Fibroblast of skin of scalp (primary cell): ENCODE data around the gene SLC39A12.

Experiments
- DNase-seq: peaks from one replicate; pipeline ENCODE4 v3.0.0-alpha.2; 2013

The SLC39A12 gene

DNA sequence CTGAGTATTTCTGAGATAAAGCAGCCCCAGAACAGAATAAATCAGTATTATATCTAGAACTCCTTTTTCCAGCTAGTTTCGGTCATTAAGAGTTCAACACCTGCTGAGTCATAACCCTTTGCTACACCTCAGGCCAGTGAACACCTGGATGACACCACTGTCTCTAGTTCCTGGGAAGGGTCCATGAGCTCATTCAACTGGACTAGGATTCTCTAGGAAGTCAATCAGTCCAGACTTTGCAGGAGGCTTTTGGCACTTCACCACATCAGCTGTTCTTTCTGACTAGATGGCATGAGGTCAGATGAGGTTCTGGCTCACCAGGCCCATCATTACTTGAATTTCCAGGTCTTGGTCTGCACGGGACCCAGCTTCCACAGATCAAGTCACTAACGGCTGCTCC is 11.7 kb downstream of the SLC39A12 start:
- no peak for DNase-seq

DNA sequence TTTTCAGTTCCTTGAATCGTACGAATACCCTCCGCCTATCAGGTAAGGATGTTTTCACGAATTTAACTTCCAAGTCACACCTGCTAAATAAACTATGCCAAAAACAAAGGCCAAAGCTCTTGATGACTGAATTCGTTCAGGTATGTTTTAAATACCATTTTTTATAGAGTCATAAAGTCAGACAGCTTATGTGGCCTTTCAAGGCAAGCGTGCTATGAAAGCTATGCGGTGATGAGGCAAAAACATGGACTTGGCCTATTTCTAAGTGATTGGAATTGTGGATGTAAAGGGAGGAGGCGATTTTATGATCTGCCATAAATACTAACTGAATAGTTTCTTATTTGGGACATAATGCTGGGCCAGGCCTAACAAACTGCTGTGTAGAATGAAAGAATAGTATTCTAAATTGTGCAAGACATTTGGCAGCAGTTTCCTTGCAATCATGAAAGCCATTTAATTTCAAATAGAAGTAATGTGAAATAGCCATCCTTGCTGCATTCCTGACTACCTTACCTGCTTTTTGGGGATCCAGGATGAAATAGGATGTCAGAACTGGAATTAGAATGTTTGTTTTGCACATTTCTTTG is 14.0 kb downstream of the SLC39A12 start:
- no peak for DNase-seq

DNA sequence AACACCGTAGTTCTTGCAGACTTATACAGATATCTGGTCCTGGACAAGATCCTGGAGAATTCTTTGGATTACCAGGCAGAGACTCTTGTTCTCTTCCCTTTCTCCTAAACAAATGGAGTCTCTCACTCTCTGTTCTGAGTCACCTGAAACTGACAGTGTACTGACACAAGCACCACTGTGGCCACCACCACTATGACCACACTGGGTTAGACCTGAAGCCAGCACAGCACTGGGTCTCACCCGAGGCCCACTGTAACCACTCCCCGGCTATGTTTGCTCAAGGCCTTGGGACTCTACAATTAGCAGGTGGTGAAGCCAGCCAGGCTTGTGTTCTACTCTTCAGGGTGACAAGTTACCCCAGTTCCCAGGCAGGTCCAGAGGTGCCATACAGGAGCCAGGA is 22.8 kb downstream of the SLC39A12 start:
- no peak for DNase-seq

DNA sequence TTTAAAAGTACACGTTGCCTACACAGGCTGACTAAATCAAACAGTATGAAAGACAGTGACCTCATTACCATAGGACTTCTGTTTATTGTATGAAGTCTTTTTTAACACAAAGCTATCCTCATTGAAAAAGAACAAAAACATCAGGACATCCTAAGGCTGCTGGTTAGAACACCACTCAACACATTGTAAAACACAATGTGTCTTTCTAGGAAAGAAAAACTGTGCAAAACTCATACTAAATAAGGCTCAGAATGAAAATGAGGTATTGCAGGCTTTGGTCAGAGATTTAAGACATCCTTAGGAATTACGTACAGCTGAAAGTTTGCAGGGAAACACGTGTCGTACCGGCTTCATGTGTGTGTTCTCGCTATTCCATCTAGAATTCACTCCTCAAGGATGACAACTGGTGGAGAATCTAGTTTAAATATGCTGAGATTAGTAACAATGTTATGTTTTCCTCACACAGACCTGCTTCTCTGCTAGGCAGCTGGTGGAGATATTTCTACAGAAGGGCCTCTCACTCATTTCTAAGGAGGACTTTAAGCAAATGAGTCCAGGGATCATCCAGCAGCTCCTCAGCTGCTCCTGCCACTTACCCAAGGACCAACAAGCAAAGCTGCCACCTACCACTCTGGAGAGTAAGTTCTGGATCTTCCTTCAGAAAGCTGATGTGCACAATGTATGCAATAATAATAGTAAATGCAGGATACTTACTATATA is 29.3 kb downstream of the SLC39A12 start:
- peak; percentile 54 for DNase-seq

DNA sequence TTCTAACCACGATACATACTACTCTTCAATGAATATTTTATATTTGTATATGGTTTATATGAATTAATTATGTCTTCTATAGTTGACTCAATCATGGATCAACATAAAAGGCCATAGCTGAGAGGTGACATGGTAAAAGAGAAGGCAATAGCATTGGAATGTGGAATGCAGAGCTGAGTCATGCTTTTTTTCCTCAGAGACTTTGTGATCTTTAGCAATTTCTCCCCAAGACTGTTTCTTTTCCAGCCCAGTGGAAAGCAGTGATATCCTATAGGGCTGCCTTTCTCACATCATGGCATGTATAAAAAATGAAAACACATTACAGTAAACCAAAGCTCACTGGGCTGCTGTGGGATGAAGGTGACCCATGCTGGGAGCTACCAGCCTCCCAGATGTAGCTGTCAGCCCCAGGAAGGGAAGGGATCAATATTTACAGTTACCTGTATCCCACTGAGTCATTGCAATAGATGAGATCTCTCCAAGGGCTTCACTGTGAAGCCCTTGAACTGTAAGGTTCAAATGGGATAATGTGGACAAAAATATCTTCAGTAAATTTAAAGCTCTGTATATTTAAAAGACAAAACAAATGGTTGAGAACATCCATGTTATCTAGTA is 30.2 kb downstream of the SLC39A12 start:
- peak; percentile 96 for DNase-seq

DNA sequence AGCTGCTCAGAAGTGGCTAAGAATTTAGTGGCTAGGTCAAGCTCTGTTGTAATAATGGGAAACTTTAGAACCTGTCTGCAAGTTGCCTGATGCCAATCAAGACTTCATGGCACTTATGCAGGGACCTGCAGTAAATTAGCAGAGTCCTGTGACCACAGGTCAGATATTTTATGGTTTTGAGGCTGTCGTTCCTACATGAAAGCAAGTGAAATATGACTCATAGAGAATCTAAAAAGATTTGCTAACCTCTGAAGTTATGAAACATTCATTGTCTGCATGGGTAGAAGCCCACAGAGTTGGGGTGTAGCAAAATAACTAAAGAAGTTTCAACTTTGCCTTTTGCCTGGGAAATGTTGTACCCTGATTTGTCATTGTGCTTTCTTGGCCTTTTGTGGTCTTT is 32.3 kb downstream of the SLC39A12 start:
- DNase-seq: peak; percentile 29

DNA sequence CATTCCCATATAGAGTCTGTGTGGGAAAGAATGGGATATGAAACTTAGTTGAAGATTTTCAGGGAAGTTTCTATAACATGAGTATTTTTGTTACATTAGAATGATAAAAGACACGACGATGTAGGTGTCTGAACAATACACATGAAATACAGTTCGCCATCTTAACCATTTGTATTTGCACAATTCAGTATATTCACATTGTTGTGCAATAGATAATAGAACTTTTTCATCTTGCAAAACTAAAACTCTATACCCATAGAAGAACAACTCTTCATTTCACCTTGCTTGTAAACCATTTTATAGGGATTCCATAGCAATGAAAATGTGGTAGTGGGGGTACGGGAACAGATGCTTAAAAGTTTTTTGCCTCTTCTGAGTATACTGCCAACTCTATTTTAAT is 32.8 kb downstream of the SLC39A12 start:
- DNase-seq: no peak

DNA sequence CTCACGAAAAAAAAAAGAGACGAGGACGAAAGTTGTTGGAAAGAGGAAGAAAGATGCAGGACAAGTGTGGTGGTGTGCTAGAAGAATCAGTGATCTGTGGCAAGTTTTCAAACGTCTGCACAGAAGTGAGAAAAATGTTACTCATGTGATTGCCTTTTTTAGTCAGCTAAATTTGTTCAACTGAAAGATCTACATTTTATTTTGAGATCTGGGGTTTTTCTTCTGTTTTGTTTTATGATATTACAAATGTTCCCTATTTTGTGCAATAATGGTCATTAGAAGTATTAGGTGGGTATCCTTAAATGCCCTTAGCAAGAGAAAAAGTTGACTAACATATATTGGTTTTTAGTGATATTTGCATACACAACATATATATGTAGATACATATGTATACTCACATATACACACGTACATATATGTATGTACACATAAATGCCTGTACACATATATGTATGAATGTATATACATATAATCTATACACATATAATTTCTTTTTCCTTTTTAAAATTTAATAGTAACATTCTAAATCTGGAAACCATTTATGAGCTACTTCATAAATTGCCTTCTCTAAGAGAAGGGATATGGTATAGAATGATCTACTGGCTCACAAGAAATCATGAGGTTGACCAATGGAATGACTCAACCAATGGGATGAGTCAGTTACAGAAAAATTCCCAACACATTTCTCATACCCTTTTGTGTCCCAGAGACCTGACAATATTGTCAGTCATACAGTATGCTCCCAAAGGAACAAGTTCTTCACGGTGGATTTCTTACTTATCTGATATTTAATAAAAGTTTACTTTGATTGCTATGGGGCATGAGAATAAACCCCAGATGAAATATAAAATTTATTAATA is 38.4 kb downstream of the SLC39A12 start:
- peak; percentile 86 for DNase-seq

DNA sequence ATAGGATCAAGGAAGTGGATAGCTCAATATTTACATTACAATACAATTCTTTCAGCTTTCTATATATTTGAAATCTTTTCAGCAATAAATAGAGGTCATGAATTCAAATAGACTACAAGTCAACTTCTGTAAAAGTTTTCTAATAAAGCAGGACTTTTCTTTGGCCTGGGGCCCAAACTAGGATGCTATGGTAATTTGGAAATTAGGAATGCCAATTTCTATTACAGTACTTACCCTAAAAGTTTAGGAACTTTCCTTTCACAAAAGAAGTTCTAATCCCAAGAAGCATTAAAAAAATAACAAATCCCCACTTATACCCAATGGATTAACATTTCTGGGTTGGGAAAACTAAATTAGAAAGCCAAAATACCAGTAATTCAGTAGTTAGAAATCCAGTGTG is 40.5 kb downstream of the SLC39A12 start:
- no peak for DNase-seq

DNA sequence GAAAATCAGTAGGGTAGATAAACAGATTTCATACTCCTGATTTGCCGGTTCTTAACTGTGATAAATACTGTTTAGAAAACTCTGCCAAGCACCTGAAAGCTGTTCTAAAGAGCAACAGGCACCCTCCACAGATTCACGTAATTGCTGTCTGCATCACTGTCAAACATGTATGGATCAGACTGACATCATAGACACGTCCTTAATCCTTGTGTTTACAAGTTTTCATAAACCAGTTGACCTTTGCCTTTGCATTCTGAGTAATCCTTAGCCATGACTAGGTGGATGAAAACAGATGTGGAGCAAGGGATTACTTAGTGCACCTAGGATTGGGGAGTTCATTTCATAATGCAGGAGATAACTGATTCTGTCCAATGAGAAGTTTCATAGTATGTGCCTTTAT is 41.6 kb downstream of the SLC39A12 start:
- DNase-seq: no peak

DNA sequence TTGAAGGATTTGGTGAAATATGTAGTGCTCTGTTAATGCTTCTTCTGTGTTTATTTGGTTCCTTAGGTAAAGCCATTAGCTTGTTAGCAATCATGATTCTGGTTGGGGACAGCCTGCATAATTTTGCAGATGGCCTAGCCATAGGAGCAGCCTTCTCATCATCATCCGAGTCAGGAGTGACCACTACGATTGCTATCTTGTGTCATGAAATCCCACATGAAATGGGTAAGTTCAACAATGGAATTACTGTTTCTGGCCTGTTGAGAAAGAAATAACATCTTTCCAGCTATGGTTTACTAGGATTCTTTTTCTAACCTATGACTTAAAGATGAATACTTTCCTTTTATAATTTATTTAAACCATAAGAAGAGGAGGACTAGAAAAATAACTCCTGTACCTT is 48.9 kb downstream of the SLC39A12 start:
- no peak for DNase-seq

DNA sequence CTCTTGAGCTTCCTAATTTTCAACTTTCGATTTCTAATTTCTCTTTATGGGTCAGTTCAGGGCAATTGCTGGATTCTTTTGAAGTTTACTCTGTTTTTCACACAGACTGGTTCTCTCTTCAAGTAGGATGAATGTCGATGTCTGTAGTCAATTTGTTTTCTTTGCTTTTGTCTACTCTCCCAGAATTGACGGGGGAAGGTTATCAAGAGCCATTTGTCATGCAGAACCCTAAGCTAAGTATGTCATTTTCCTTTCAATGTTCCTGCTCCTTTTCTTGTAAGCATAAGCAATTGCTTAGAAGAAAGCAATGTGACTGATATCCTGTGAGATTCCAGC is 53.7 kb downstream of the SLC39A12 start:
- no peak for DNase-seq

DNA sequence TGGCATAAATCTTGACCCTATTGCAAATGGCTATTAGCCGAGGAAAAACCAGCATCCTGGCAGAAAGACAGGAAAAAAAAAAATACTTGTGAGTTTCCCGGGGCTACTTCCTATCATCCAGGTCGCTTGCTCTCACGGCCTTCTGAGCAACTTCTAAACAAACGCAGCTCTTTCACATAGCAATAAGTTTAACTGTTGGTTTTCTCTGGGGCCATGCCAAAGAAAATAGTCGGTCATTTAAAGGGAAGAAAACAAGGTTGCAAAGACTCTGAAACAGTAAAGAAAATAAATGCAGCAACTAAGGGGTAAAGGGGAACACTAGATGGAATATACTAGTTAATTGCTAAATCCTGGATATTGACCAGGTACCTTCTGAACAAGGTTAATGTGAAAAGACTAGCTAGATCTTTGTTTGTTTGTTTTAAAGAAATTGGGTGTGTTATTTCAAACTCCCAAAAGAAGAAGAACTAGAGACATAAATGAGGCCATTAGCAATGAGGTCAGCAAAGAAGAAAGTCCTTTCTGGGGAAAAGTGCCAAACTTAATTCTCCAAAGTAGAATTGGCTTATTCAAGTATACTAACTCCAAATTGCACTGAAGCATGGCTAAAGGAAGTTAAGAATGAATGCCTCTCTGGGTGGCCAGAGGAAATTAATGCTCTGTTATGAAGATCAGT is 54.2 kb downstream of the SLC39A12 start:
- peak; percentile 50 for DNase-seq

DNA sequence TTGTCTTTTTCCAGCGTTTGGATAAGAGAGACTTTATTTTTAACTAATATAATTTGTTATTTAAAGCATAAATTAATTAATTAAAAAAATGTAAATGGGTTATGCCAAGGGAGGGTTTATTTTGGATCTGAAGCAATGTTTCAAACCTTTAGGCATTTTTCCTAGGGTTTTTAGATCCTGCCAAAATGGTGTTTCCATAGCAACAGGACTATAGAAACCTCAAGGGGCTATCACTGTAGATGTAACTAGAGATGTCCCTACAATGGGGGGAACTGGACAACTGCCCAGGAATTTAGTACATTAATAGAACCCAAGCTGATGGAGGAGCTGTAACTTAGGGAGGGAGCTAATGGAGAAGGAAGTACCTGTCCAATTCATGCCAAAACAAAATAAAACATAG is 57.3 kb downstream of the SLC39A12 start:
- DNase-seq: peak; percentile 54

DNA sequence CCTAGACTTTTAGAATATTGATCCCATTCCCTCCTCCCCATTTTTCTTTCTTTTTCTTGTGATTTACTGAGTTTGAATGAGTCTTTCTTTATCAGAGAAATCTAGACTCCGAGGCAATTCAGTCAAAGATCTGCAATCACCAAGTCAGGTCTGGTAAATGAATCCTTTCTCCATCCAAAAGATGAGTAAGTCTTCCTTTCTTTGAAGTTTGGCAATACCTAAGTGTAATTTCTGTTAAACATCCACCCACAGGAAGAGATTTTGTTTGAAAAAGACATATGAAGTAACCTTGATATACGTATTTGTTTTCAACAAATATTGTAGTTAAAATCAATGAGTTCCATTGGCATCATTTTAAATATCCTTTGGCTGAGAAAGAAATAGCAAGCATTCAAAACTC is 58.3 kb downstream of the SLC39A12 start:
- DNase-seq: no peak

DNA sequence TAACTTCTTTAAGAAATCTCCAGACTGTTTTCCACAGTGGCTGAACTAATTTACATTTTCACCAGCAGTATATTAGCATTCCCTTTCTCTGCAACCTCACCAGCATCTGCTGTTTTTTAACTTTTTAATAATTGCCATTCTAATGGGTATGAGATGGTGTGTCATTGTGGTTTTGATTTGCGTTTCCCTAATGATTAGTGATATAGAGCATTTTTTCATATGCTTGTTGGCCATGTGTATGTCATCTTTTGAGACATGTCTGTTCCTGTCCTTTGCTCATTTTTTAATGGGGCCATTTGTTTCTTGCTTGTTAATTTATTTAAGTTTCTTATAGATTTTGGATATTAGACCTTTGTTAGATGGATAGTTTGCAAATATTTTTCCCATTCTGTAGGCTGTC is 68.8 kb downstream of the SLC39A12 start:
- DNase-seq: no peak

DNA sequence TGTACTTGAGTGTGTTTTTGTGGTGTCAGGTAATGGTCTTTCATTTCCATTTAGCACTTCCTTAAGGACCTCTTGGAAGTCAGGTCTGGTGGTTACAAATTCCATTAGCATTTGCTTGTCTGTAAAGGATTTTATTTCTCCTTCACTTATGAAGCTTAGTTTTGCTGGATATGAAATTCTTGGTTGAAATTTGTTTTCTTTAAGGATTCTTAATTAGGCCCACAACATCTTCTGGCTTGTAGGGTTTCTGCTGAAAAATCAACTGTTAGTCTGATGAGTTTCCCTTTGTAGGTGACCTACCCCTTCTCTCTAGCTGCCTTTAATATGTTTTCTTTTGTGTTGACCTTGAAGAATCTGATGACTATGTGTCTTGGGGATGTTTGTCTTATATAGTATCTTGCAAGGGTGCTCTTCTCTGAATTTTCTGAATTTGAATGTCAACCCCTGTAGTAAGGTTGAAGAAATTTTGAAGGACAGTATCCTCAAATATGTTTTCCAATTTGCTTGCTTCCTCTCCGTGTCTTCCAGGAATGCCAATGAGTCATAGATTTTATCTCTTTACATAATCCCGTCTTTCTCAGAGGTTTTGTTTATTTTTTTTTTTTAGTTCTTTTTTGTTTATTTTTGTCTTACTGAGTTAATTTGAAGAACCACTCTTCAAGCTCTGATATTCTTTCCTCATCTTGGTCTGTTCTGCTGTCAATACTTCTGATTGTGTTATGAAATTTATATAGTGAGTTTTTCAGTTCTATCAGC is 70.2 kb downstream of the SLC39A12 start:
- DNase-seq: no peak

DNA sequence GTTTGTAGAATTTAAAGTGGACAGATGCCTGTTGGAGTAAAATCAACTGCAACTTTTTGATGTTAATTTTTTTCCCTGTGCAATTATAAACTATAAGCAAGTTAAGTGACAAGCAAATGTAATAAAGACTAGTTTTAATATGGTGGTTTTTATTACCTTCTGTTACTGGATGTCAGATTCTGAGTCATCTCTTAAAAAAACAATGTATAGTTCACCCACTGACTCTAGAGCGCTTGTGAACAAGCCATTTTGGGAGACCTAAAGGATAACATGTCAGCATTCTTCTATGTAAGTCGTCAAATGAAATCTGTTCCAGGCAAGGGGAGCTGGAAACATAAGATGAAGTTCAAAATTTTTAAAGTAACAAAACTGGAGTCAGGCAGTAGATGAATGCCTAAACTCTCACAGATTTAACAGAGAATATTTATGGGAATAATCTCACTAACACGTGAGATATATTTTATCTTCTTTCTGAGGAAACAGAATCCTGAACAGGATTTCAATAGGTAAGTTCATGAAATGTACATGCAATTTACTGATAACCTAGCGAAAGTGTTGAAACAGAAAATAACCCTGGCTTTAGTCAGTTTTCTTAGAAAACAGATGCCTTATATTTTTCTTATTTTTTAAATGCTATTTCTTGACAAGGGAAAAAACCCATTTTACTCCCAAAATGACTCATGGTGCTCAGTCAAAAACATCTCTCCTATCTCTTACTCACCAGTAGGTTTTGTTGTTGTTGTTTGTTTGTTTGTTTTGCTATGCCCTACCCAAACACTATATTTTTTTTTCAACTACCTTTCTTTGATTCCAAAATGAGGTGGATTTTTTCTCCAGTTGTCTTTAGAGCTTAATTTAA is 91.7 kb downstream of the SLC39A12 start:
- DNase-seq: peak; percentile 78

DNA sequence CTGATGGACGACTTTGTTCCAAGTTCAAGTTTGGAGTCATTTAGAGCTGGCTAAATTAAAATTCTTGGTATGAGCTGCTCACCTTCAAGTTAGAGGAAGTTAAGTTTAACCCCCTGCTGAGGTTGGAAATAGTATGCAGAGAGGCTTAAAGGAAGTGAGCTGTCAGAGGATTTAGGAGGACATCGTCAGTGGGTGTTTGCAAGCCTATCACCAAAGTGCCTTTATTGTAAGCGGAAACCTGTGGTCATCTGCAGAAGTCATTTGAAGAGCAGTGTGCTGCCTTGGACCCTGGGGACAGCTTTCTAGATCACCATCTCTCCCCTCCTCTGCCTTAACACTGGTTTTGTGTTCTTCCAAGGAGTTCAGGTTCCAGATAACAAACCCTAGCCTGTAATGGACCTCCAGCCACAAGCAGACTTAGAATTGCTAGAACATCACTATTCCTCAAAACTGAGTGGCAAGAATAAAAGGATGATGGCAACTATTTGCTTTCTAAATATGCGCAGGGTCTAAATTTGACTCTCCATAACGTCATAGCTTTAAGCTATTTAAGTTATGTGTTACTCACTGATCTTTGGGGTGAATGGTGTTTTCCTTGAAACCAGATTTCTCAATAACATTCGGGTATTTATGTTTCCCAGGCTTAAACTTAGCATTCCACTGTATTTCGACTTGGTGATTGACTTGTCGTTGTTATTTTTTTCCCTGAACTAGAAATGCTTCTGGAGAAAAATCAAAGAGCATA is 93.4 kb downstream of the SLC39A12 start:
- peak; percentile 83 for DNase-seq

DNA sequence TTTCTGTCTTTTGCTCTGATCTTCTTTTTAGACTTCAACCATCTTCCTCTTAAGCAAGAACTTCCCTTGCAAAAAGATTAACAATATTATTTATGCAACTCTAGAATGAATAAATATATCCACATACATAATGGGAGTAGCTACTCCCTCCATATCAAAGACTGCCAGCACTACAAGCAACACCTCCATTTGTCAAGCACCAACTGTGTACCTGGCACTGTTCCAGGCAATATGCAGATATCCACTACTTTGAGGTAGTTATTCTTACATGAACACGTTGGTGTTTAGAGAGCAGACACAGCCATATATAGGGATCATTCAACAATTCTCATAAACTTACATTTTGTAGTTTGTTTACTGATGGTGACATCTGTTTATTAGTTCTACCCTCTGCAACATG is 104.9 kb downstream of the SLC39A12 start:
- DNase-seq: no peak
